ENCODE results near the gene BROX.
"Not testable (repeated sequence)": the region's sequence is repeated elsewhere in the genome, so short reads cannot be mapped to it uniquely, and the experiment has no call there.

Gene BROX

DNA sequence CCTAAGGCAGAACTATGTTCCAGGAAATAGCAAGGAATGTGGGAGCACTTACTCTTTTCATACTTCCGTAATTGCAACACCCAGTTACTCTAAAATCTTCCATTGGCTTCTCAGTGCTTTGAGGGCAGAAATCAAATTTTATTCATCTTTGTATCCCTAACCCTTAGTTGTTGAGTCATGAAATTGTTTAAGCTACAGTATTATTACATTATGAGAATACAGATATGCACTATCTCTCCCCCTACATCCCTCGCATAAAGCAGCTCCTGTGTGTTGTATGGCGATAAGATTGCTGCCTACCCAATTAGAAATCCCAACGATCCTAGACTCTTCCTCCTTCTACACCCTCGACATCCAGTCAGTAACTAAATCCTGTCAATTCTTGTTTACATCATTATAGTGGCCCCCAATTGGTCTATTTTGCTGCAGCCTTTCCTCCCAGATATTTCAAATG, 2.6 kb upstream of the BROX start:
- no peak overlapping the region for H3K27ac Mint-ChIP-seq
- no peaks in the 10 kb centered on the region for H3K9me3 Mint-ChIP-seq
- DNase-seq (no peak), ATAC-seq (no peak)
- peak overlapping the region; percentile 62 to 93 for H3K4me3 Mint-ChIP-seq
- peaks cover 51% of the 10 kb centered on the region for H3K4me1 Mint-ChIP-seq
- H3K27me3 Mint-ChIP-seq: no peaks in the 10 kb centered on the region

DNA sequence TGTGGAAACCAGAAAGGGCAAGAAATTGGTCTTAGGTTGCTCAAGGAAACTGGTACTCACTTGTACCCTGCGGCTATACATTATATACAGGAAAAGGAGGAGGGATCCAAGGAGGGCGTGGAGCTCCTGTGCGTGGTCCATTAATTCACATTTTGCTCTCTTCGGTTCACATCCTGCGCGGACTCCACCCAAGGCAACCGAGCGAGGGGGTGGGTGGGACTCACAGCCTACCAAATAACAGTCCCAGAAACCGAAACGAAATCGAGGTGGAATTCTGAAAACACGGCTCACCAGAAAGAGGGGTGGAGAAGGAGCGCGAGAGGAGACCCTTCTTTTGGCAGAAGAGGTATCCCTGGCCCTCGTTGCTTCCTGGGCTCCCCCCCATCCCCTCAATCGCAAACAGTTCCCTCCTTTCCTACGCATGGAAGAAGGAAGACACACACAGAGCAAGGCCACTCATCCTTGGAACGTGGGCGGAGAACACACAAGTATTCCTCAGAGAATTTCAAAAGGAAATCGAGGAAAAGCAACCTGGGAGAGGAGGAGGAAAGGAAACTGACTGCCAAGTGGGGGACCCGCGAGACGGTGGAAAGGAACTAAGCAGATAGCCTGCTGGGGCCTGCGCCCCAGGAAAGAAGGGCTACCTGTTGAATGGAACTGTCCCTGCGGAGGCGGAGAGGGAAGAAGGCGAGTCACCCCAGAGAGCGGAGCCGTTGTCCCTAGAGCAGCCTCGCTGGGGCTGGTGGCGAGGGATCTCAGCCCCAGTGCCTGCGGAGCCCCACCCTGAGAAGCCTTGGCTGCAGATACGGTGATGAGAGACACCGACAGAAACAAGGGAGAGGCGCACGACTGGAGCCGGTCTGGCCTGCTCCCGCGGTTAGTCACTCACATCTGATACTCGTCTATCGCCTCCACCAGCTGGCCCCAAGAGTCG, 778 bp upstream of the BROX start:
- peak overlapping the region; percentile 92 to 93 for H3K4me3 Mint-ChIP-seq
- DNase-seq (peak; percentile 53 to 61), ATAC-seq (peak; percentile 66)
- H3K4me1 Mint-ChIP-seq: peaks cover 38% of the 10 kb centered on the region
- no peaks in the 10 kb centered on the region for H3K27me3 Mint-ChIP-seq
- H3K27ac Mint-ChIP-seq: peak overlapping the region; percentile 84 to 99
- no peaks in the 10 kb centered on the region for H3K9me3 Mint-ChIP-seq

DNA sequence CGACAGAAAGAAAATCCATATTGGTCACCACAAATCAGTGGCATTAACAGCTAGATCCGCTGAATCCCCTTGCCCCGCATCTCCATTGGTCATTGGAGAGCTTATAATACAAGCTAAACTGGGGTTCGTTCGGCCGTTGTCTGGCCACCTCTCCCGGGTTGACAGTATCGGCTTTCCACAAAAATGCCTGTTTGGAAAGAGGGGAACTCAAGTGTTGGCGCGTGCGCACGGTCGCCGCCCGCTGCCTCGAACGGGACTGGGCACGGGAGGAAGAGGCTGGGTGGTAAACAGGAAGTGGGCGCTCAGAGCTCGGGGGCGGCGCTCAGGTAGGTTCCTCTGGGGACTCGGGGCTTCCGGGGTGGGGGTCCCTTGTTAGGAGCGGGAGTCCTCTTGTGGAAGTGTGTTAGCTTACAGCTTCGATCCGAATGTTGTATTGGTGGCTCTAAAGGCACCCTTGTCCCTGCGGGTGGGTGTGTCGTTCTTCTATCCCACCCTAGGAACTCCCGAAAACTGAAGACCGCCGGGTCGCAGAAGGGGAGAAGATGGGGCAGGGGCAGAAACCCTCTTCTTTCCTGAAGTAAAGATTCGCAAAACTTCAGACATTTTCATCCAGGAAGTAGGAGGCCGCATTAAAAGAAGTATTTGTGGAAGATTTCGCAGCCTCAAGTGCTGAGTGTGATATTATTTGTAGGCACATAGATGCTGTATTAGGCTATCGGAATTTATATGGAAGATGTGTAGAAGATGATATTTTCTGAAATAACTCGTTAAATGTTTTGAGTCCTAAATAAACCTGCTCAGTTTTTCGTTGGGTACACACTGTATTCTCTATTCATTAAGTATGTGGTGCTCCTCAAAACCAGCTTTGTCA, 962 bp downstream of the BROX start:
- Mint-ChIP-seq H3K27me3 (no peaks in the 10 kb centered on the region), H3K27ac (peak overlapping the region; percentile 99), H3K4me3 (peak overlapping the region; percentile 92 to 93), H3K4me1 (peaks cover 39% of the 10 kb centered on the region), H3K9me3 (no peaks in the 10 kb centered on the region)
- DNase-seq (peak; percentile 87 to 94), ATAC-seq (peak; percentile 82)

DNA sequence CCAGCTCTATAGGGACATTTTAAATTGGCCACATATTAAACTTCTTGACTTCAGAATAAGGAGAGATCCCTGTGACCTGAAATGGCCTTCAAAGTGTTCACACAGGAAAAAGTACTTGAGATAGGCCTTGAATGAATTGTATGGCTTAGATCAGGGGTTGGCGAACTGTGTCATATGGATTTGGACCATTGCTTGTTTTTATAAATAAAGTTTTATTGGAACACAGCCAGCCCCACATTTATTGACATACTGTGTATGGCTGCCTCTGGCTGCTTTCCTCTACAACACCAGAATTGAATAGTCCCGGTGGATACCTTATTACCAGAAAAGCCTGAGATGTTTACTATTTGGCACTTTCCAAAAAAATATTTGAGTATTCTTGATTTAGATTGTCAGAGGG, 4.0 kb downstream of the BROX start:
- Mint-ChIP-seq H3K27me3 (no peaks in the 10 kb centered on the region), H3K9me3 (no peaks in the 10 kb centered on the region), H3K27ac (peak overlapping the region; percentile 19 to 33), H3K4me1 (peaks cover 22% of the 10 kb centered on the region), H3K4me3 (no peak overlapping the region)
- no peak for DNase-seq
- no peak for ATAC-seq

DNA sequence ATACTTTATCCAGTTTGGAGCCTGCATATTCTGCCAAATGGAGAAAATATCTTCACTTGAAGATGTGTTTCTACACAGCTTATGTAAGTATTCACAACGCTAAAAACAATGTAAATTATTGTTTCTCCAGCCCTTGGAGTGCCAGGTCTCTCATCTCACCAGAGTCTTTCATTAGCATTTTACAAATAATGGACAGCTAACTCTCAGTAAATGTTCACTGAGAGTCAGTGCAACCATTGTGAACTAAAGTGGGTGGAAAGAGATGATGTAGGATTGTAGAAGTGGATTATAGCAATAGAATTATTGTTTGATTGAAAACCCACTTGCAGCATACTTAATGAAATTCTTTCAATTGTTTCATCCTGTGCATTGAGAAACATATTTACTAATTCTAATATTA, 16.4 kb downstream of the BROX start:
- no peak overlapping the region for H3K4me3 Mint-ChIP-seq
- H3K9me3 Mint-ChIP-seq: no peaks in the 10 kb centered on the region
- DNase-seq (no peak), ATAC-seq (no peak)
- H3K4me1 Mint-ChIP-seq: peaks cover 13% of the 10 kb centered on the region
- H3K27me3 Mint-ChIP-seq: no peaks in the 10 kb centered on the region
- H3K27ac Mint-ChIP-seq: no peak overlapping the region

DNA sequence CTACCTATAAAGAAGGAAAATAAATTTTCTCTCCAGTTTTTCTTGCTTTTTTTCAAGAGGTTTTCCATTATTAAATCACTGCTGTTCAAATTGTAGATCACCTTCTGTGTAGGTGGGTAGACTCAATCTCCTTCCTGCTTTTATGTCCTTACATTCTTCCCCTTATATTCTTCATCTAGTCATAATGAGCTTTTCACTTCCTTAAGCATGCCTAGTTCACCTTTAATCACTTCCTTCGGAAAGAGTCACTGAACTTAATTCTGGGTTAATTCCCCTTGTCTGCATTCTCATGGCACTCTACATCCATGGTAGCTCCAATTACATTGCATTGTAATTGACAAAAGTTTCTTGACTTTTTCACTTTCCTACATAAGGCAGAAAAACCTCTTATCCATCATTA, 18.5 kb downstream of the BROX start:
- no peak for ATAC-seq
- Mint-ChIP-seq H3K27ac (no peak overlapping the region), H3K27me3 (no peaks in the 10 kb centered on the region), H3K9me3 (no peaks in the 10 kb centered on the region), H3K4me1 (peaks cover 13% of the 10 kb centered on the region), H3K4me3 (no peak overlapping the region)
- DNase-seq: no peak

DNA sequence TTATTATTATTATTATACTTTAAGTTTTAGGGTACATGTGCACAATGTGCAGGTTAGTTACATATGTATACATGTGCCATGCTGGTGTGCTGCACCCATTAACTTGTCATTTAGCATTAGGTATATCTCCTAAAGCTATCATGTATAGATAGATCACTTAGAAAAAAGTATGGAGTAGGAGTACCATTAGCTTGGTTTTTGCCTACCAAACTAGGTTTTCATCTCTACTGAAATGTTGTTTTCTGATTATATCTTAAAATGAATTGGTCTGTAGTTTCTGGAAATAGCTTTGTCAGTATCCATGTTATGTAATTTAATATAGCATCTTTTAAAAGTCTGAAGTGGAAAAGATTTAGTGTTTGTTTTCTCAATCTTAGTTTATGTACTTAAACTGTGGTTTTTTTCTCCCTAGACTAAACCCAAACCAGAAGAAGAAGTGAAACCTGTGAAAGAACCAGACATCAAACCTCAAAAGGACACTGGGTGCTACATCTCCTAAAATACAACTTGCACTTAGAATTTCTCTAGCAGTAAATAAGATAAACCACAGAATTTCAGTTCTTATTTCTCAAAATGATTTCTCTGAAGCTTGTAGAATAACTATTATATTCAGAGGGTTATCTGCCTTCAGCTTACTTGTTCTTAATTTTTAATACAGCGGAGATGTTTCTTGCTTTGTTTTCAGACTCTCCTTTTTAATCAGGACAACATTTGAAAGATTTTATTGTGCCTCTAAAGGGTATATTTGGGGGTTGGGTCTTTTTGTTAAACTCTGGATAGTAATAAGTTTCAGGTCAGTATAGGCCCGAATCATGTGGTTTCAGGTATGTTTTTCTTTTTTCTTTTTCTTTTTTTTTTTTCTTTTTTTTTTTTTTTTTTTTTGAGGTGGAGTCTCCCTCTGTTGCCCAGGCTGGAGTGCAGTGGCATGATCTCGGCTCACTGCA, 20.1 kb downstream of the BROX start:
- no peak for DNase-seq
- Mint-ChIP-seq H3K9me3 (no peaks in the 10 kb centered on the region), H3K4me1 (peaks cover 13% of the 10 kb centered on the region), H3K4me3 (no peak overlapping the region), H3K27me3 (no peaks in the 10 kb centered on the region), H3K27ac (no peak overlapping the region)
- peak; percentile 71 for ATAC-seq

DNA sequence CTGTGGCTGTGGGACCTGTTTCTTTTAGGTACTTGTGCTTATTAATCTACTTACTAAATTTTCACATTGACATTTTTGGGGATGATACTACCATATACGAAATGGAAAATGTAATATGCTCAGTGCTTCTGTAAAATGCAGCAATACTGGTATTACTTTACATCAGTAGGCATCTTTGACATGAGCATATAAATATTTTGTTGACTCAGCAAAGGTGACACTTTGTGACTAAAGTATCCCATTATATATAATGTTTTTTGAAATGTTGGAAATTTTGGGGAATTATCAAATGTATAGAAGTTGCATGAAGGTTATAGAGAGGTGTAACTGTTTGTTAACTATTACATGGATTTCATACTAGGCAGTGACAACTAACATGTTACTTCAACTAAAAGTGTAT, 22.4 kb downstream of the BROX start:
- H3K4me3 Mint-ChIP-seq: no peak overlapping the region
- no peak overlapping the region for H3K27ac Mint-ChIP-seq

DNA sequence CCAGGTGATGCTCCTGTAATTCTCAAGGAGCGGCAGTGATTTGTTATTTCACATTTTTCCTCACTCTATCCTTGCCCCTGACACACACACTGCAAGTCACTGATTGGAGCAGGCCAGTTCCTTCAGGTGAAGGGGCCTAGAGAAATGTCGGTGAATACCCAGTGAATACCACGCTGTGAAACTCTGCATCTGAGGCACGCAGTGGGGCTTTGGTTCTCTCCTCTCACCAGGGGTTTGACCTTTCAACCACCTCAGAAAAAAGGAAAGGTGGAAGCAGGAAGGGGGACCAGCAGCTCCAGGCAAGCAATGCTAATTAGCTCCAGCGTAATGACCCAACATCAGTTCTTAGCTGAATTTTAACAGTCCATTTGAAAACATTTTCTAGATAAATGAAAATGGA, 24.1 kb downstream of the BROX start:
- H3K9me3 Mint-ChIP-seq: no peaks in the 10 kb centered on the region
- H3K27ac Mint-ChIP-seq: no peak overlapping the region
- DNase-seq: no peak
- H3K27me3 Mint-ChIP-seq: no peaks in the 10 kb centered on the region
- no peak for ATAC-seq
- H3K4me3 Mint-ChIP-seq: no peak overlapping the region
- peaks cover 11% of the 10 kb centered on the region for H3K4me1 Mint-ChIP-seq

More for the DNA sequence above, 22.4 kb downstream of the BROX start:
- ATAC-seq (no peak), DNase-seq (no peak)
- Mint-ChIP-seq H3K27me3 (no peaks in the 10 kb centered on the region), H3K9me3 (no peaks in the 10 kb centered on the region), H3K4me1 (peaks cover 13% of the 10 kb centered on the region)

DNA sequence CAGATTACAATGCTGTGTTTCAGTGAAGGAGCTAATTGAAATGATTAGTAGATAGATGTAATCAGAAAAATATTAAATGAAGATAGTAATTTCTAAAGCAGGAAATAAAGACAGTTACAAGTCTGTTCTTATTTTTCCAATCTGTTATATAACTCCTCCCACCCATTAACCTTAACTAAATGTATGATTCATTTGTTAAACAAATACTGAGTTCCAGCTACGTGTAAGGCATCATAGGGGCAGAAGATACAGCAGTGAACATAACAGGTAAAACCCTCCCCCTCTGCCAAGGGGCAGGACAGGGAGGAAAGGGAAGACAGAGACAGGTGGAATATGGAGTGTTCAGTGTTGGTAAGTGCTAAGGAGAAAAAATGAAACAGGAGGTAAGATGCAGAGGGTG, 24.6 kb downstream of the BROX start, which contains the start of gene FAM177B:
FAM177B (plus strand) TSS at position 231 of the 400 bp plus-strand sequence. CDS start 9,344 bp downstream, outside the sequence.
- DNase-seq: no peak

DNA sequence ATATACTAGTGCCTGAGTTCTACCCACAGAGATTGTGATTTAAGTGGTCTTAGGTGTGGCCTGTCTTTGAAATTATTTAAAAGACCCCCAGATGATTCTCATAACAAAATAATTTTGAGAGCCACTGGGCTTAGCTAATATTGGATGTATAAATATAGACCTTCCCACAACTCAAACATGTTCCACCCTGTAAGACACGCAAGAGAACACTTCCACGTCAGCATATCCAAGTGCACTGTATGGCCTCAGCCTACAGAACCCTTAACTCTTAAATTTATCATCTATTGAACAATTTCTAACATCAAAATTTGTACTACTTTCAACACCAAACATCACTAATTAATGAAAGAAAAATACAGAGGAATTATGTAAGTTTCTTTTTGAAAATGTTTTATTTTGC, 27.1 kb downstream of the BROX start:
- Mint-ChIP-seq H3K4me1 (no peaks in the 10 kb centered on the region), H3K9me3 (no peaks in the 10 kb centered on the region), H3K4me3 (no peak overlapping the region), H3K27ac (no peak overlapping the region), H3K27me3 (no peaks in the 10 kb centered on the region)
- ATAC-seq (no peak), DNase-seq (no peak)

More for the DNA sequence above, 24.6 kb downstream of the BROX start, which contains the start of gene FAM177B:
- no peak for ATAC-seq
- peaks cover 7% of the 10 kb centered on the region for H3K4me1 Mint-ChIP-seq
- no peak within 1 kb of the TSS for H3K4me3 Mint-ChIP-seq
- H3K9me3 Mint-ChIP-seq: no peaks in the 10 kb centered on the region
- H3K27me3 Mint-ChIP-seq: no peaks in the 10 kb centered on the region
- H3K27ac Mint-ChIP-seq: no peak within 1 kb of the TSS

DNA sequence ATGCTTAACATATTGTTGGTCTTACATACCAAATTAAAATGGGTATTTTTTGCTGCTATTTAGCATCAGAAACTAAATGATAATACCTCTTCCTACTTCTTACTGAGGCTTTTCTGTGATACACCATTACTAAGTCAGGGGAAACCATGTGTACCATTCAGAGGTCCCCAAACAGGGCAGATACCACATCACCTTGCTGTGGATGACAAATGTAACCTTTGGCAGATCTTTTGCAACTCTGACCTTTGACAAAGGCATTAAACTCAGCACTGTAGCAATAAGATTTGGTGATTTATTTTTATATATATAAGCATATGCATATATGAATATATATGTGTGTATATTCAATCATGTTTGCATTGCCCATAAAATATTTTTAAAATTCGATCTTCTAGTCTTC, 27.6 kb downstream of the BROX start:
- no peak overlapping the region for H3K27ac Mint-ChIP-seq
- ATAC-seq (no peak), DNase-seq (no peak)
- H3K4me1 Mint-ChIP-seq: no peaks in the 10 kb centered on the region
- no peaks in the 10 kb centered on the region for H3K9me3 Mint-ChIP-seq
- no peaks in the 10 kb centered on the region for H3K27me3 Mint-ChIP-seq
- H3K4me3 Mint-ChIP-seq: no peak overlapping the region

DNA sequence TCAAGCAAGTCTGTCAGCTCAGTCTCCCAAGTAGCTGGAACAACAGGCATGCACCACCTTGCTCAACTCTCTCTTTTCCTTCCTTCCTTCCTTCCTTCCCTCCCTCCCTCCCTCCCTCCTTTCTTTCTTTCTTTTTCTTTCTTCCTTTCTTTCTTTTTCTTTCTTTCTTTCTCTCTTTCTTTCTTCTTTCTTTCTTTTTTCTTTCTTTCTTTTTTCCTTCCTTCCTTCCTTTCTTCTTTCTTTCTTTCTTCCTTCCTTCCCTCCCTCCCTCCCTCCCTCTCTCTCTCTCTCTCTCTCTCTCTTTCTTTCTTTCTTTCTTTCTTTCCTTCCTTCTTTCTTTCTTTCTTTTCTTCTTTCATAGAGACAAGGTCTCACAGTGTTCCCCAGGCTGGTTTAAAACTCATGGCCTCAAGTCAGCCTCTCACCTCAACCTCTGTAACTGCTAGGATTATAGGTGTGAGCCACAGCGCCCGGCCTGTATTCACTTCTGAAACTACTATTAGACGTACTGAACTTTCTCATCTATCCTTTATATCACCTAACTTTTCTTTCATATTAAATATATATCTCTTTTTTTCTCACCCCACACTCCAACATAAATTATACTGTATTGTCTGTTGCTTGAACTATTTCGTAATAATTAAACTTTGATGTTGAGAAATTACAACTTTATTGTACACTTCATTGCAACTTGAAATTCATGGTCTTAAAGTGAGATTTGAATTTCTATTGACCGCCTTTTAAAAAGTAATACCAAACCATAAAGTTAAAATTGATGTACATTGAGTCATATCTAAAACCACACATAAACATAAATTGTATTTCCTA, 29.5 kb downstream of the BROX start:
- not testable (repeated sequence) for DNase-seq, H3K4me3 Mint-ChIP-seq, H3K27me3 Mint-ChIP-seq, H3K27ac Mint-ChIP-seq, H3K9me3 Mint-ChIP-seq, ATAC-seq, H3K4me1 Mint-ChIP-seq

DNA sequence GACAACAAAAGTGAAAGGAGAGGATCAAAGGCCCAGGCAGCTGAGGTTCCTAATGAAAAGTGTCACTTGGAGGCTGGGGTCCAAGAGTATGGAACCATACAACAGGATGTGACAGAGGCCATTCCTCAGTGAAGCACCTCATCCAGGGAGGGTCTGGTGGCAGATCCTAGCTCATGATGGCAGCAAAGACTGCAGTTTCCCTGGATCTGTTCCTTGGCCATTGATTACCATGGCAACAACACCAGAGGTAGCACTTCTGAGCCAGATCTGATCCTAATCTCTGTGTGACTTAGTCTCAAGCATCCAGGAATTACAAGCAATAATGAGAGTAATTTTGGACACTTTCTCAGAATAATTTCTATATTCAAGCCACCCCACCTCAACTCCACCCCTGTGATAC, 37.6 kb downstream of the BROX start:
- no peaks in the 10 kb centered on the region for H3K4me1 Mint-ChIP-seq
- H3K9me3 Mint-ChIP-seq: no peaks in the 10 kb centered on the region
- H3K27me3 Mint-ChIP-seq: peaks cover 7% of the 10 kb centered on the region
- ATAC-seq (no peak), DNase-seq (no peak)
- no peak overlapping the region for H3K4me3 Mint-ChIP-seq
- no peak overlapping the region for H3K27ac Mint-ChIP-seq
